Endothelial cell of umbilical vein (primary cell): ENCODE measurements around the gene C19orf44. TPM values are rescaled to one million over a fixed set of nuclear protein-coding genes. Genes with fewer than 3 reads are reported as not detected.

Experiments used
- BruUV-seq: library from RNA; stranded (reverse); fragments of 400-500 nt; replicated peaks from 2 replicates; lab custom pipeline; 2021; lab: Mats Ljungman, UMichigan
- CTCF ChIA-PET: fragments of 300-600, 350-600 bp; sonication (Branson Sonifier 250); formaldehyde crosslinking; loops from one replicate; lab custom pipeline; 2021; ENCODE audit warnings: antibody characterized with exemption, inconsistent platforms; lab: Charles Lee
- POLR2A ChIA-PET: fragments of 300-600, 350-600 bp; sonication (Branson Sonifier 250); formaldehyde crosslinking; loops from one replicate; lab custom pipeline; 2021; ENCODE audit warnings: antibody characterized with exemption, inconsistent platforms; lab: Charles Lee
- DNase-seq: peaks from one replicate; pipeline ENCODE4 v3.0.0-alpha.2; 2011; ENCODE audit warnings: low read depth, low spot score
- FAIRE-seq: peaks from 2 replicates; lab custom pipeline; 2011; peaks lifted over from hg19 to GRCh38; lab: Jason Lieb, UNC
- H2AFZ ChIP-seq: 2 replicates; pipeline ENCODE4 v1.6.0; 2012; ENCODE audit warnings: low read depth, low read length, control low read depth, inconsistent platforms
- H3K27ac ChIP-seq: 2 replicates; pipeline ENCODE4 v1.5.1; 2011; ENCODE audit warnings: low read depth, mild to moderate bottlenecking, control low read depth, low read length, moderate library complexity; ENCODE audit not compliant: insufficient read depth
- H3K27me3 ChIP-seq, 2 experiments: 2 replicates each; pipeline versions ENCODE4 v1.6.0 to v1.6.1; 2011; ENCODE audit warnings: low read length in 2 of 2, mixed read lengths in 1 of 2; ENCODE audit not compliant: control insufficient read depth in 2 of 2, insufficient read depth in 2 of 2
- H3K36me3 ChIP-seq, 2 experiments: 2 replicates in 1 of 2; 3 replicates in 1 of 2; pipeline ENCODE4 v1.5.1; 2011; ENCODE audit warnings: low read length in 2 of 2, mild to moderate bottlenecking in 1 of 2, moderate library complexity in 1 of 2; ENCODE audit not compliant: control insufficient read depth in 2 of 2, insufficient read depth in 2 of 2; ENCODE audit errors: extremely low read depth in 1 of 2
- H3K4me1 ChIP-seq: 3 replicates; pipeline ENCODE4 v1.5.1; 2011; ENCODE audit warnings: mild to moderate bottlenecking, low read length; ENCODE audit not compliant: control insufficient read depth, insufficient read depth; ENCODE audit errors: extremely low read depth
- H3K4me2 ChIP-seq: 2 replicates; pipeline ENCODE4 v1.6.1; 2011; ENCODE audit warnings: low read length, control low read depth, mixed read lengths; ENCODE audit not compliant: insufficient read depth
- H3K4me3 ChIP-seq, 3 experiments: fragments of 200-600 bp in 1 of 3; sonication (generic), shearing (Covaris generic) in 1 of 3; replicated peaks in 1 of 3; 2 replicates each; pipeline ENCODE4 v1.5.1; 2011 to 2016; ENCODE audit warnings: control low read depth in 3 of 3, low read length in 3 of 3, mild to moderate bottlenecking in 2 of 3, inconsistent platforms in 1 of 3, low read depth in 1 of 3, moderate library complexity in 1 of 3; ENCODE audit not compliant: insufficient read depth in 1 of 3
- H3K79me2 ChIP-seq: 2 replicates; pipeline ENCODE4 v1.6.0; 2012; ENCODE audit warnings: low read length, inconsistent platforms; ENCODE audit not compliant: control insufficient read depth, insufficient read depth
- H3K9ac ChIP-seq: replicated peaks from 2 replicates; pipeline ENCODE3; 2011; ENCODE audit warnings: low read length, control low read depth; ENCODE audit not compliant: insufficient read depth; ENCODE audit errors: extremely low read depth
- H3K9me1 ChIP-seq: replicated peaks from 3 replicates; pipeline ENCODE4 v1.6.0; 2011; ENCODE audit warnings: mild to moderate bottlenecking, low read length; ENCODE audit not compliant: control insufficient read depth, insufficient read depth; ENCODE audit errors: extremely low read depth
- H3K9me3 ChIP-seq: replicated peaks from 2 replicates; pipeline ENCODE4 v1.5.1; 2012; ENCODE audit warnings: low read length, inconsistent platforms; ENCODE audit not compliant: control insufficient read depth, insufficient read depth
- H4K20me1 ChIP-seq: replicated peaks from 2 replicates; pipeline ENCODE3; 2011; ENCODE audit warnings: mild to moderate bottlenecking, low read length; ENCODE audit not compliant: control insufficient read depth, insufficient read depth; ENCODE audit errors: extremely low read depth
- CTCF ChIP-seq, 2 donors: IDR thresholded peaks; 1 replicate in 1 of 2; 2 replicates in 1 of 2; pipeline ENCODE4 v1.5.1; 2011; ENCODE audit warnings: low read length in 2 of 2, mild to moderate bottlenecking in 2 of 2, moderate library complexity in 2 of 2, control low read depth in 1 of 2, inconsistent platforms in 1 of 2, low read depth in 1 of 2; ENCODE audit not compliant: insufficient read depth in 1 of 2; ENCODE audit errors: extremely low read depth in 1 of 2
- EZH2 ChIP-seq: IDR thresholded peaks from 2 replicates; pipeline ENCODE4 v1.6.1; 2012; ENCODE audit warnings: borderline replicate concordance, low read depth, mild to moderate bottlenecking, moderate library complexity, low read length, inconsistent platforms; ENCODE audit not compliant: severe bottlenecking
- FOS ChIP-seq: IDR thresholded peaks from 2 replicates; pipeline ENCODE4 v1.6.1; 2011; ENCODE audit warnings: mild to moderate bottlenecking, low read length, moderate library complexity, borderline replicate concordance; ENCODE audit not compliant: insufficient read depth
- GATA2 ChIP-seq: IDR thresholded peaks from 2 replicates; pipeline ENCODE4 v1.7.0; 2011; ENCODE audit warnings: low read depth, mild to moderate bottlenecking, moderate library complexity, mixed read lengths, low read length; ENCODE audit not compliant: insufficient read length, insufficient read depth
- JUN ChIP-seq: IDR thresholded peaks from 2 replicates; pipeline ENCODE4 v1.6.1; 2011; ENCODE audit warnings: borderline replicate concordance, low read depth; ENCODE audit not compliant: insufficient read length, insufficient read depth
- MAX ChIP-seq: IDR thresholded peaks from 2 replicates; pipeline ENCODE4 v1.6.1; 2011; ENCODE audit not compliant: insufficient read depth, insufficient read length
- MYC ChIP-seq: IDR thresholded peaks from one replicate; pipeline ENCODE4 v1.6.1; 2011; ENCODE audit warnings: mild to moderate bottlenecking, low read depth, low read length
- POLR2A ChIP-seq: IDR thresholded peaks from 2 replicates; pipeline ENCODE4 v1.6.1; 2012; ENCODE audit warnings: low read depth, mild to moderate bottlenecking, control low read depth, low read length
- POLR2AphosphoS5 ChIP-seq: IDR thresholded peaks from 2 replicates; pipeline ENCODE4 v1.6.1; 2012; ENCODE audit warnings: low read depth, mild to moderate bottlenecking, control low read depth, low read length, moderate library complexity; ENCODE audit not compliant: insufficient read depth
- dilution Hi-C: fragments of 300-500 bp; cut with MboI; formaldehyde crosslinking; loops from one replicate; pipeline ENCODE4 v1.15.0; 2019; ENCODE audit warnings: low sequenced_read_pairs; ENCODE audit not compliant: extremely low pct_ligation_motif_present
- intact Hi-C: fragments of 100-400 bp; cut with micrococcal nuclease; formaldehyde crosslinking; loops from one replicate; pipeline ENCODE4 v1.10.0; 2022
- polyA plus RNA-seq, 4 experiments: library from polyadenylated mRNA; depleted of rRNA in 3 of 4; stranded (reverse) in 3 of 4; unstranded in 1 of 4; fragments of >200 nt; gene quantifications; 2 replicates each; pipeline versions ENCODE4 v1.2.1 to v1.2.3, GENCODE V29; 2011 to 2012; ENCODE audit warnings: missing spikeins in 1 of 4
- total RNA-seq: library from RNA; stranded (reverse); gene quantifications from 2 replicates; pipeline ENCODE4 v1.2.3, GENCODE V29; 2021

The C19orf44 gene
- total and polyA plus RNA-seq, 2 donors (not counting 3 experiments of a cell fraction or from before 2014, with no cell fraction given), result 3.5 to 4.3 TPM

- Histone ChIP-seq H4K20me1 (no peaks in the 10 kb centered on the region), H3K9me1 (no peaks in the 10 kb centered on the region), H3K4me1 (peaks cover 9% of the 10 kb centered on the region), H2AFZ (no peak overlapping the region), H3K4me3 (no peak overlapping the region), H3K36me3 (peaks cover 18 to 22% of the 10 kb centered on the region in 2 experiments), H3K9ac (no peak overlapping the region), H3K4me2 (no peak overlapping the region), H3K9me3 (no peaks in the 10 kb centered on the region), H3K79me2 (no peaks in the 10 kb centered on the region), H3K27ac (no peak overlapping the region), H3K27me3 (no peaks in the 10 kb centered on the region)
- intact Hi-C loops, result no loop called here
- POLR2A ChIA-PET, result no interaction called here
- DNase-seq (no peak), FAIRE-seq (no peak)
- CTCF ChIA-PET, result interaction anchor here (1.9 kb wide), 1 partner anchor 20 kb away, joined by 4 read pairs; no protein-coding TSS in a partner anchor
- dilution Hi-C loops, result no loop called here
- BruUV-seq, result no TSS peak
- TF ChIP-seq POLR2A (no peak), MAX (no peak), EZH2 (no peak), POLR2AphosphoS5 (no peak)
Observed at GRCh38 chr19:16562608-16563025, 66.4 kb downstream of the C19orf44 start.

- no TSS peak for BruUV-seq
Observed at GRCh38 chr19:16564842-16565241, 68.6 kb downstream of the C19orf44 start.

More at GRCh38 chr19:16564842-16565241, 68.6 kb downstream of the C19orf44 start:
- Histone ChIP-seq H2AFZ (no peak overlapping the region), H4K20me1 (no peaks in the 10 kb centered on the region), H3K27me3 (no peaks in the 10 kb centered on the region), H3K79me2 (peaks cover 3% of the 10 kb centered on the region), H3K36me3 (peaks cover 22% of the 10 kb centered on the region in 2 experiments), H3K9ac (no peak overlapping the region), H3K4me1 (peaks cover 9% of the 10 kb centered on the region), H3K27ac (no peak overlapping the region), H3K4me2 (no peak overlapping the region), H3K4me3 (no peak overlapping the region), H3K9me3 (no peaks in the 10 kb centered on the region), H3K9me1 (no peaks in the 10 kb centered on the region)
- DNase-seq, result no peak
- ChIA-PET POLR2A (no interaction called here), CTCF (no interaction called here)
- dilution Hi-C loops, result no loop called here
- no peak for FAIRE-seq
- TF ChIP-seq MAX (no peak), EZH2 (no peak), GATA2 (no peak), FOS (no peak), MYC (no peak), POLR2AphosphoS5 (no peak), POLR2A (no peak), CTCF (IDR thresholded peaks at IDR 0.05; ENCODE audit: extremely low read depth in 1 of 2, insufficient read depth in 1 of 2, low read depth in 1 of 2, low read length in 2 of 2) (no peak), JUN (no peak)
- intact Hi-C loops, result no loop called here
